Spleen (tissue), 7 donors: ENCODE measurements around the gene CD79A.

Experiments
- POLR2A ChIP-seq, 3 donors: fragments of 450-650 bp; IDR thresholded peaks; one replicate each; pipeline ENCODE4 v1.5.1; 2017; ENCODE audit warnings: antibody characterized with exemption in 3 of 3, mild to moderate bottlenecking in 1 of 3
- POLR2AphosphoS5 ChIP-seq, 3 donors: sonication (generic); formaldehyde crosslinking; IDR thresholded peaks; one replicate each; pipeline ENCODE4 v1.5.1; 2017; ENCODE audit warnings: antibody characterized with exemption in 3 of 3
- TF ChIP-seq, protein P1 (sequence below), 11 experiments: fragments of 200-600 bp in 7 of 11; fragments of 450-650 bp in 4 of 11; sonication (generic) in 4 of 11; IDR thresholded peaks in 8 of 11; conservative IDR thresholded peaks in 3 of 11; 1 replicate in 7 of 11; 2 replicates in 4 of 11; pipeline versions ENCODE4 v1.4.0 to v1.8.0; 2016 to 2021; ENCODE audit warnings: antibody characterized with exemption in 11 of 11, inconsistent platforms in 4 of 11, mild to moderate bottlenecking in 1 of 11
- donor health status: DM: no; HTN: no; CAD: no; lungs with moderate emphysema.
- donor health status: DM: no; HTN: no; CAD: no.
- donor health status: DM: no; HTN: no; CAD: no.

DNA sequence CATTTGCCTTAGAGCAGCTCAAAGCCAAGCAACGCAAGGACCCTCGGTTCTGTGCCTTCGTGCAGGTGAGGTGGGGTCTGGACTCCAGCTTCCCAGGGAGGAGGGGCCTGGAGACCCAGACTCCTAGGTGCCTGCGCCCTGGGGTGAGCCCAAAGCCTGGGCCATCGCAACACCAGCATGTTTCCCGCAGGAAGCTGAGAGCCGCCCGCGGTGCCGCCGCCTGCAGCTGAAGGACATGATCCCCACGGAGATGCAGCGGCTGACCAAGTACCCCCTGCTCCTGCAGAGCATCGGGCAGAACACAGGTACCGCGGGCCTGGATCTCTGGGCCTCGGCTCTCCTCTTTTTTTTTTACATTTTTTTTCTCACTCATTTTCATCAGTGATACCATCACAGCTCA, 25.5 kb downstream of the CD79A start:
- peak in 2 of 3 donors; percentile 19 to 55 for TF ChIP-seq POLR2AphosphoS5 (IDR thresholded peaks at IDR 0.05)
- TF ChIP-seq, protein P1, sequence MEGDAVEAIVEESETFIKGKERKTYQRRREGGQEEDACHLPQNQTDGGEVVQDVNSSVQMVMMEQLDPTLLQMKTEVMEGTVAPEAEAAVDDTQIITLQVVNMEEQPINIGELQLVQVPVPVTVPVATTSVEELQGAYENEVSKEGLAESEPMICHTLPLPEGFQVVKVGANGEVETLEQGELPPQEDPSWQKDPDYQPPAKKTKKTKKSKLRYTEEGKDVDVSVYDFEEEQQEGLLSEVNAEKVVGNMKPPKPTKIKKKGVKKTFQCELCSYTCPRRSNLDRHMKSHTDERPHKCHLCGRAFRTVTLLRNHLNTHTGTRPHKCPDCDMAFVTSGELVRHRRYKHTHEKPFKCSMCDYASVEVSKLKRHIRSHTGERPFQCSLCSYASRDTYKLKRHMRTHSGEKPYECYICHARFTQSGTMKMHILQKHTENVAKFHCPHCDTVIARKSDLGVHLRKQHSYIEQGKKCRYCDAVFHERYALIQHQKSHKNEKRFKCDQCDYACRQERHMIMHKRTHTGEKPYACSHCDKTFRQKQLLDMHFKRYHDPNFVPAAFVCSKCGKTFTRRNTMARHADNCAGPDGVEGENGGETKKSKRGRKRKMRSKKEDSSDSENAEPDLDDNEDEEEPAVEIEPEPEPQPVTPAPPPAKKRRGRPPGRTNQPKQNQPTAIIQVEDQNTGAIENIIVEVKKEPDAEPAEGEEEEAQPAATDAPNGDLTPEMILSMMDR (IDR thresholded peaks at IDR 0.05 in 8 of 11, conservative IDR thresholded peaks at IDR 0.05 in 3 of 11): no peak
- TF ChIP-seq POLR2A (IDR thresholded peaks at IDR 0.05): no peak
